Posterior vena cava (tissue), 2 donors: ENCODE results near the gene WWOX. TPM values are rescaled to one million over a fixed set of nuclear protein-coding genes. Genes with fewer than 3 reads are reported as not detected.

ENCODE experiments used
- DNase-seq: peaks from one replicate; pipeline ENCODE4 v3.0.0-alpha.2; 2020; ENCODE audit warnings: low spot score
- intact Hi-C, 2 donors: fragments of 100-400 bp; cut with DNase I; formaldehyde crosslinking; loops; one replicate each; pipeline versions ENCODE4 v1.14.1 to v1.14.2; 2022 to 2023
- total RNA-seq, 2 donors: library from RNA; stranded (reverse); fragmentation: NEBNext Ultra II Directional; extraction: Animal tissue kit (Norgen Biotek cat#: 25700); gene quantifications; one replicate each; pipeline ENCODE4 v1.2.1, GENCODE V29; 2021
- donor health status: DM: yes; HTN: yes; CAD: no.
- donor health status: DM: yes; HTN: yes; CAD: no.

The WWOX gene
- total RNA-seq, 2 donors from 2014 or later = 12.5 to 16.9 TPM

GRCh38 chr16:79165079-79165478, 1065.6 kb downstream of the WWOX start:
- intact Hi-C loops = no loop called here
- DNase-seq = no peak

DNA sequence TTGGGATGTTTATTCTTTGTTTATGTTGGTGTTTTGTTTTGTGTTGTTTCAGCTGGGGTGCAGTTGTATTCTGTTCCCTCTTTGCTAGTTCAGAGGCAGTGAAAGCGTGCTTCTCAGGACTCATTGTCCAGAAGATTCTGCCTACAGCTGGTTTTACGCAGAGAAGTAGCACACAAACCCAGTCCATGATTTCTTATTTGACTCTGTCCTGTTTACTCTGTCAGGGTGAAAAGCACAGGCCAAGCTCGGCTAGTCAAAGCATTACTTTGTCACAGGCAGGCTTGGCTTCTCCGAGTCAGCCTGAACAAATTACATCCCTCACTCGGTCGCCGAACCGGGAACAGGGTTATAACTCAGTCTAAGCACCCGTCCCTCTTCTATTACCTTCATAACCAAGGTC, 1066.1 kb downstream of the WWOX start:
- DNase-seq = no peak
- intact Hi-C loops = no loop called here

DNA sequence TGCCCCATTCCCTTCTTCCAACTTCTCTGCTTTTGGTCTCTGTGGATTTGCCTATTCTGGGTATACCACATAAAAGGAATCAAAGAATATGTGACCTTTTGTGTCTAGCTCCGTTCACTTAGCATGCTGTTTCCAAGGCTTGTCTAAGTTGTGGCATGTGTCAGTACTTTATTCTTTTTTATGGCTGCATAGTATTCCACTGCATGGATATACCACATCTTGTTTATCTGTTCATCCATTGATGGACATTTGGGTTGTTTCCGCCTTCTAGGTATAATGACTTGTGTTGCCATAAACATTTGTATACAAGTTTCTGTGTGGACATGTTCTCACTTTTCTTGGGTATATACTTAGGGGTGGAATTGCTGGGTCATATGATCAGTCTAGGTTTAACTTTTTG, 1068.4 kb downstream of the WWOX start:
- no peak for DNase-seq
- intact Hi-C loops = no loop called here

DNA sequence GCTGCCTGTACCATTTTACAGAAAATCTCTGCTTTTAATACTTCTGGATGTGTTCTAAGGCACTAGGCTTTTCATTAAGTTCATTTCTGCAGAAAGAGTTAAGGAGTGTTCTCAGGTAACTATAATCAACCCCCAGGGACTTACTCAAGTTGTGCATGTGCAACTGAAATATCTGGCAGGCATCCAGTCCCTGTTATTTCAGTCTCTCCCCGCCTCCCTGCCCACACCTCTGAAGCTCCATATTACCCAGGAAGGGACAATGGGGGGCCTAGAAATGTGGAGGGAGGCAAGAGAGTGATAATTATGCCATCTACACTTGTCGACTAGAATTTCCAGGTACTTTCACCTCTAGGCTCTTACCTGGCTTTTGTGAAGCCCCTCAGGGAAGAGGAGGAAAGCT, 1068.9 kb downstream of the WWOX start:
- intact Hi-C loops = no loop called here
- no peak for DNase-seq

DNA sequence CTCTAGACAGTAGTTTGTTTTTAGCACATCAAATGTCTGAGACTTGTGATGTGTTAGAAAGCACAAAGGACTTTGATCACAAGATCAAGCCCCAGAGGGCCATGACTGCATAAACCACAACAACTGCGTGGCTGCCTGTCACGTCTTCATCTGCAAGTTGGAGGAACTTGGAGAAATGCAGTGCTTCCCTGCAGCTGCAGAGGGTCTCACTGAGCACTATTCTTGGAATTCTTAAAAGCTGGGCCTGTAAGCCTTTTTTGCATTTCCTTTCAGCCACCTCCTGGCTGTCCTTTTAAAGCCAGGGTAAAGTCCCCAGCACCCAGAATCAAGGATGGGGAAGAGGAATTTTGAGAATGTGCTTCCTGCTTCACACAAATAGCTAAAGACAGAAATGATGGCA, 1069.8 kb downstream of the WWOX start:
- intact Hi-C loops = no loop called here
- no peak for DNase-seq

DNA sequence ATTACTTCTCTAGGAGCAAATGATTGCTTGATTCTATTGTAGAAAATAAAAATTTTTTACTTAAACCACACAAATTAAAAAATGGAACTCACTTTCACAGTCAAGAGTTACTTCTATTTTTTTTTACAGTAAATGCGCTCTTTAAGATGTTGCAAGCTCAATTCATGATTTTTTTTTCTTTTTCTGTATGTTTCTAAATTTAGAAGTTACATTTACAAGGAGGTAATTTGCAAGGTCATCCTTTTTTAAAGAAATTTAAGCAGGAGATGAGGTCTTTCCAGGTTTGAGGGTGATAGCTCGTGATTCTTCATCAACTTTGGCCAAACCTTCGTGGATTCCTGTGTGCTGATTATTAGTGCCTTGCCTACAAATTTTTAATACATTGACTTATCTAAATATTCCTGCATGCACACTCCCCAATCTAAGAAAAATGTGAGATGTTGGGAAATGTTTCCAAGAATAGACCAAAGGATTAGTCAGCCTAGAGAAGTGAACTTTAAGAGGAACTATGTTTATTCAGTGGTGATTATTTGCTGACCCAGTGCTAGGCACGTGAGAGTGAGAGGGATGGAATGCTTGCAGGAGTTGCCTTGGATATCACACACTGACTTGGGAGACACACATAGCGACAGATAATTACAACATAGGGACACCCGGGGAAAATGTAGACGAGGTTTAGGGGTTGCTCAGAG, 1071.2 kb downstream of the WWOX start:
- no peak for DNase-seq

GRCh38 chr16:79171504-79171903, 1072.0 kb downstream of the WWOX start:
- intact Hi-C loops = no loop called here
- no peak for DNase-seq

More for the DNA sequence above, 1071.2 kb downstream of the WWOX start:
- intact Hi-C loops = no loop called here

DNA sequence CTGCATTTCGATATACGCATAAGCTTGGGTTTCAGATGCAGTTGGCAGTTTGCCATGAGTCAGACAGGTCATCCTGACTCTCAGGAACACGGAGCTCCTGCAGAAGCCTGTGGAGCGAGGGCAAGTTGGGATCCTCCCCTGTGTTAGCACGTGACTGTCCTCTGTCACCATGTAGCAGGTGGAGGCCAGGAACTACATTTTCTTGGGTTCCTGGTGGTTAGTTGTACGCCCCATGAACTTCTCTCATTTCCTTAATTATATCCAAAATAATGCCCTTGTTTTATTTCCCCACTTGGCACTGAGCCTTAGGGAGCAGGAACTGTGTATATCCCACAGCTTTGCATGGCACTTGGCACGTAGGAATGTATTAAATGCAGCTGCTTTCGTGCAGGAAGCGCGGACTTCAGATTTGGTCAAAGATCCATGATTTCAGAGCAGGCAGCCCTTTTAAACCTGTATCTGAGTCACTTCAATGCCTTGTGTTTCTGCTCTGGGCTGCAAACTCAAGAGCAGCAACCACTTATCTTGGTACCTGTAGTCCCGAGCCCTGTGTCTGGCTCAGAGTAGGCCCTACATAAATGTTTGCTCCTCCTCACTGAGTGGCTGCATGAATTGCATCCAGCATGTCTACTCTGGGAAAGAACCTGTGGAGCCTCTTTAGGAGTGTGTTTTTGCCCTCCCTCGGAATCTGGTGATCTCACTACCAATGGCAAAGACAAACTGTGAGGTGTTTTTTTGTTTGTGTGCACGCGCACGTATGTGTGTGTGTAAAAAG, 1072.7 kb downstream of the WWOX start:
- intact Hi-C loops = no loop called here
- no peak for DNase-seq

- intact Hi-C loops = no loop called here
- DNase-seq = no peak
Measured at GRCh38 chr16:79172976-79173500, 1073.6 kb downstream of the WWOX start.

DNA sequence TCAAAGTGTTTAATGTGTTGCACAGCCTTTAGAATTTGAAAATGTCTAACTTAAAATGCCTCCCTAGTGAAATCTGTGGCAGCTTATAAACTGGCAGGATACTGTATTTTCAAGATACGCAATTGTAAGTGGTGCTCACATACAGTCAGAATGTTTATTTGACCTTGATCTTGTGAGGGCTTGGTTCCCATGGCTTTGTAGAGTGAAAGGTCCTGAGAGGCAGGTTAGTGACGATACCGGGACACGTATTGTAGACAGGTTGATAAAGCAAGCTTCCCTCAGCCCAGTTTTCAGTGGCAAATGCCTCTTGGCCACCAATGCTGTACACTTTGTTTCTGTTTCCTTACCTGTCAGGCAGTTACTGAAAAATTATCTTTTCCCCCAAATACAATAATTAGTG, 1074.5 kb downstream of the WWOX start:
- intact Hi-C loops = no loop called here
- DNase-seq = no peak

DNA sequence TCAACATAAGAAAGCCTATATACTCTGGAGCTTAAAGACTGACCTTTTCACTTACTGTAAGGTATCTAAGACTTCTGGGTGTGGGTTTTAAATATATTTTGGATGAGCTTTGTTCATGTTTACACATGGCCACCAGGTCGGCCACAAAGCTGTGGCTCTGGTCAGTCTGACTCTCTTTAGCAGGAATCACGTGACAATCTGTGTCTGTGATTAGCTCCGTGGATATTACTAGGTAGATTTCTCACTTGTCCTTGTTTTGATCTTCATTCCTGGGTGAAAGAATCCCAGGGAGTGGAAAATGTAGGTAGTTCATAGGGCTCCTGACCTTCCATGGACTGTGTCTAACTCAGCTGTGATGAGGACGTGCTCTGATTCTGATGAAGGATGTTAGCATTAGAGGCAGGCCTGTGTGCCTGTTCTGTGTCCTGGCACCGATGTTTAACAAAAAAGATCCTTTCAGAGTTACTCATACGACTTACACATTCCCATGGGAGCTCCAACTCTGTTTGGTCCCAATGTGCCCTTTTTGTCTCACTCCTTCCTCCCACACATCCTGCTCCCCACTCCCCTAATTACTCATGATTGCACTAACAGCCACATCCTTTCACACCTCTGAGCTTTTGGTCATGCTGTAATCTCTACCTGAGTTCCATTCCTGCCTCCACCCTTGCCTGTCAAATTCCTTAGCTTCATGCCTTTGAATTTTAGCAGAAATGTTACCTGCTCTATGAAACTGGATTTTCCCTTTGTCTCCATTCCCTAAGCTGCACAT, 1076.0 kb downstream of the WWOX start:
- no peak for DNase-seq
- intact Hi-C loops = no loop called here

DNA sequence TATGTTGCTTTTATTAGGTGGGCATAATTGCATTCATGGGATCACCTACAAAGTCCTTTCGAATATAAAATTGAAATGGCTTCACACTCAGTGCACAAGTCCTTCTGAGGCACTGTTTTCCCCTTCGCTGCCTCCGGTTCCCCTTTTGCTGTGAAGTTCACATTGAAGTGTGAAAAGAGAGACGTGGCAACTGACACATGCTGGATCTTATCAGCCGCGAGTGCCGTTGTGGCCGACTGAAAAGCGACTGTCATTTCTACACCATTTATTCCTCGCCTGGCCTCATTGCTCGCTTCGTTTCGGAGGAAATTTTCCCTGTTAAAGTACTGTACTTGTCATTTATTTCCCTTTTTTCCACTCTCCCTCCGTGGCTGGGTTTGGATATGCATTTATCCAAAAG, 1077.6 kb downstream of the WWOX start:
- DNase-seq = no peak
- intact Hi-C loops = no loop called here

GRCh38 chr16:79181419-79181818, 1082.0 kb downstream of the WWOX start:
- intact Hi-C loops = no loop called here

DNA sequence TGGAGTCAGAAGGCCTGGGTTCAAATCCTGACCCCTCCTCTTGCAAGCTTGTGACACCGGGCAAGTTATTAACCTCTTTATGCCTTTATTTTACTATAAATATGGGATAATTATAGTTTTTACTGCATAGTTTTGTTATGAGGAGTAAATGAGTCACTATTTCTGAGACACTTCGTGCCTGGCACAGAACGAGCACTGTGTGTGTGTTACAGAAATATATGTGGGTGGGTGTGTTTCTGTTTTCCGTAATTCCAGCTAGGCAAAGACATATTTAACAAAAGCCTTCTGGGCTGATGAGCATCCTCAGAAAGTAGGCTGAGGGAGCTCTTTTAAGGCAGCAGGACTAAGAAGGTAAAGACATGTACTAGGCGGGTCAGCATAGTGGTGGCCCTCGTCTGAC, 1083.2 kb downstream of the WWOX start:
- DNase-seq = no peak
- intact Hi-C loops = no loop called here

More at GRCh38 chr16:79181419-79181818, 1082.0 kb downstream of the WWOX start:
- no peak for DNase-seq

- intact Hi-C loops = no loop called here
- DNase-seq = no peak
Measured at GRCh38 chr16:79183571-79183970, 1084.1 kb downstream of the WWOX start.

DNA sequence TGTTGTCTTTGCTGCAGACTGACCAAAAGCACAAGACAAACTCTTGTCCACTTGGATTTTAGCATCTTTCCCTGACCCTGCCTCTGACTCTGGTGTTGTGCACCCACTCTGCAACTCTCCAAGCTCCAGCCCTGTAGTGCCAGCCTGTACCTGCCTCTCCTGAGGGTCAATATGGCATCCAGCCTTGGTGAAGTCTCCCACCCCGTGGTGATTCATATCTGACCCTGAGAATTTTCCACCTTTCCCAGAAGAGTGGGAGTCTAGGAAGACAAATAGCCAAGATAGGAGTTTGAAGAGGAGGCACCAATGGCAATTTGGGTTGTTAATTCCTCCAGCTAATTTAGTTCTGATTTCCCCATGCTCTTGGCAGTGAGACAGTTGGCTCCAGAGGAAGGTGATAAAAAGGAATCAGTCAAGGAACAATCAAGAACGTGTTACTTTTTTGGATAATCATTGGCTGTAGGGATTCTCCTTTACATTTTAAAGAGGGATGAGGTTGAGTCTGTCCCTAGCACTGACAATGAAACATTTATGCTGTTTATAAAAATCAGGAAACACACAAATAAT, 1085.1 kb downstream of the WWOX start:
- intact Hi-C loops = no loop called here
- DNase-seq = no peak

DNA sequence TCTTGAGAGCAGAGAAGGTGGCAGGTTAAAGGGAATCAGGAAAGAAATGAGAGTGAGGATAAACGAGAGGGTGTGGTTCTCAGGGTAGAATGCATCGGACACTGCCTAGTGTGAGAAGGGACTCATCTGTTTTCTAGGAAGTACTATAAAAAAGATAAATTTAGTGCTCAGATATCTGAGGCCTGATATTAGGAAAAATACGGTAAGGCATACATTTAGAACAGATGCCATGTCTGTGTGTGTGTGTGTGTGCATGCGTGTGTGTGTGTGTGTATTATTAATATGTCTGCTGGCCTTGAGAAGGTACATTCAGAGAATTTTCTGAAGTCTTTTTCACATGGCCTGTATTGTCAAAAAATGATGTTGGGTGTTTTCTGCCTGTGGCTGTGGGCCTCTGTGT, 1086.3 kb downstream of the WWOX start:
- no peak for DNase-seq
- intact Hi-C loops = no loop called here

GRCh38 chr16:79186196-79186595, 1086.7 kb downstream of the WWOX start:
- intact Hi-C loops = no loop called here
- no peak for DNase-seq

DNA sequence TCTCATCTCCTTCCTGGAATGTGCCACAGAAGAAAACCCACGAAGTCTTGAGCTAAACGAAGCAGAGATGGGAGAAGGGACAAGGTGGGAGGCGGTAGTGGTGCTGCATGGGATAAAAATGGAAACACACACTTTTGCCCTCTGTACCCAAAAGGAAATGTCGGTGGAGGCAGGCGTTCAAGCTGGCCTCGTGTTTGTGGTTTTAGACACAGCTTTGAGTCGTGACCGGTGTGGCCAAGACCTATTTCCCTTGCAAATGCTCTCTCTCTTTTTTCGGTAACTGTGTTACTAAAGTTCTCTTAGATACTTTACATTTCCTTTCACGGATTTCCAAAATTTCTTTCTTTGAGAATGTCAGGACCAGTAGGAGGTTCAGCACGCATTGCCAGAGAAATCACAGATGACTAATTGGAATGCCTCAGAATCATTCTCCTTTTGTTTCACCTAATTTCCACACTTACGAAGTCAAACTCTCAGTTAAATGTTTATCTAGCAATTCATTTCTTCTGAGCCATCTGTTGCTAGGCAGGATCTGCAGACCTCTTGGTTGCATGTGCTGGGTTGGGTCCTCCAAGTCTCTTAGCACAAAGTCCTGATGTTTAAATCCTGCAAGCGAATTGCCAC, 1088.8 kb downstream of the WWOX start:
- intact Hi-C loops = no loop called here
- no peak for DNase-seq
